GM23338 (cell line): ENCODE data around the gene TSPAN13.

Experiments used
- EZH2 ChIP-seq: fragments of 200-600 bp; sonication (generic); IDR thresholded peaks from one replicate; pipeline ENCODE4 v1.8.0; 2017; ENCODE audit warnings: antibody characterized with exemption, mild to moderate bottlenecking, low read depth; ENCODE audit not compliant: unreplicated experiment
- EZH2phosphoT487 ChIP-seq: fragments of 200-600 bp; sonication (generic); IDR thresholded peaks from one replicate; pipeline ENCODE4 v1.8.1; 2018; ENCODE audit warnings: antibody characterized with exemption; ENCODE audit not compliant: unreplicated experiment
- JUNB ChIP-seq: IDR thresholded peaks from one replicate; pipeline ENCODE4 v1.6.1; 2016; ENCODE audit warnings: antibody characterized with exemption; ENCODE audit not compliant: unreplicated experiment
- NANOG ChIP-seq: IDR thresholded peaks from 2 replicates; pipeline ENCODE4 v1.6.1; 2016; ENCODE audit warnings: antibody characterized with exemption, borderline replicate concordance
- POLR2AphosphoS5 ChIP-seq: IDR thresholded peaks from 2 replicates; pipeline ENCODE4 v1.6.1; 2016; ENCODE audit warnings: antibody characterized with exemption, low read depth
- TF ChIP-seq, protein P1 (sequence below), 2 experiments: fragments of 200-600 bp in 1 of 2; sonication (generic) in 1 of 2; conservative IDR thresholded peaks; 2 replicates each; pipeline versions ENCODE4 v1.5.1 to v1.6.1; 2016 to 2017; ENCODE audit warnings: antibody characterized with exemption in 2 of 2, low read depth in 2 of 2, mild to moderate bottlenecking in 2 of 2, moderate library complexity in 1 of 2

DNA sequence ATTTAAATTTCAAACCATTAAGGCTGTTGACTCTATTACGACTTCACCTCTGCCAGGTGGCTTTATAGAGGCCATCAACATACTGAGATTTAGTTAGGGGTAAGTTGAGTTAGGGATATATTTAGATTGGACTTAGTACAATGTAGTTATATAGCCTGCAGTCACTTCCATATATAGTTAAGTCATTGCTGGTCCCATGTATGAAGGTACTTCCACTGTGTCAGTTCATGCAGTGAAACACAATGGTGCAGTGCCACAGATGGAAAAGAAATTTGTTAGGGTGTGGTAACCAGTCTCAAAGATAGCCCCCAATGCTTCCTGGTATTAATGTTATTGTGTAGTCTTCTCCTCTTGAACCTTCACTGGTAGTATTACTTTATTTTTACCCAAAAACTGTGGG lies 12.6 kb upstream of the TSPAN13 start:
- TF ChIP-seq, protein P1, sequence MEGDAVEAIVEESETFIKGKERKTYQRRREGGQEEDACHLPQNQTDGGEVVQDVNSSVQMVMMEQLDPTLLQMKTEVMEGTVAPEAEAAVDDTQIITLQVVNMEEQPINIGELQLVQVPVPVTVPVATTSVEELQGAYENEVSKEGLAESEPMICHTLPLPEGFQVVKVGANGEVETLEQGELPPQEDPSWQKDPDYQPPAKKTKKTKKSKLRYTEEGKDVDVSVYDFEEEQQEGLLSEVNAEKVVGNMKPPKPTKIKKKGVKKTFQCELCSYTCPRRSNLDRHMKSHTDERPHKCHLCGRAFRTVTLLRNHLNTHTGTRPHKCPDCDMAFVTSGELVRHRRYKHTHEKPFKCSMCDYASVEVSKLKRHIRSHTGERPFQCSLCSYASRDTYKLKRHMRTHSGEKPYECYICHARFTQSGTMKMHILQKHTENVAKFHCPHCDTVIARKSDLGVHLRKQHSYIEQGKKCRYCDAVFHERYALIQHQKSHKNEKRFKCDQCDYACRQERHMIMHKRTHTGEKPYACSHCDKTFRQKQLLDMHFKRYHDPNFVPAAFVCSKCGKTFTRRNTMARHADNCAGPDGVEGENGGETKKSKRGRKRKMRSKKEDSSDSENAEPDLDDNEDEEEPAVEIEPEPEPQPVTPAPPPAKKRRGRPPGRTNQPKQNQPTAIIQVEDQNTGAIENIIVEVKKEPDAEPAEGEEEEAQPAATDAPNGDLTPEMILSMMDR (conservative IDR thresholded peaks at IDR 0.05; ENCODE audit: low read depth in 2 of 2), result no peak
- no peak for TF ChIP-seq EZH2
- TF ChIP-seq POLR2AphosphoS5, result no peak
- TF ChIP-seq JUNB, result no peak
- no peak for TF ChIP-seq EZH2phosphoT487
- TF ChIP-seq NANOG, result no peak
